Erythroblast (primary cell): ENCODE measurements around the gene RPL34.

ENCODE experiments used
- DNase-seq, 2 experiments: peaks; one replicate each; lab custom pipeline; 2025; lab: John Stamatoyannopoulos, UW
- GATA1 ChIP-seq: IDR thresholded peaks from 2 replicates; pipeline ENCODE4 v1.6.1; 2011; ENCODE audit warnings: low read depth, mild to moderate bottlenecking, control low read depth, low read length, moderate library complexity
- POLR2A ChIP-seq: IDR thresholded peaks from 2 replicates; pipeline ENCODE4 v1.6.1; 2011; ENCODE audit warnings: mild to moderate bottlenecking, low read length

Gene RPL34

DNA sequence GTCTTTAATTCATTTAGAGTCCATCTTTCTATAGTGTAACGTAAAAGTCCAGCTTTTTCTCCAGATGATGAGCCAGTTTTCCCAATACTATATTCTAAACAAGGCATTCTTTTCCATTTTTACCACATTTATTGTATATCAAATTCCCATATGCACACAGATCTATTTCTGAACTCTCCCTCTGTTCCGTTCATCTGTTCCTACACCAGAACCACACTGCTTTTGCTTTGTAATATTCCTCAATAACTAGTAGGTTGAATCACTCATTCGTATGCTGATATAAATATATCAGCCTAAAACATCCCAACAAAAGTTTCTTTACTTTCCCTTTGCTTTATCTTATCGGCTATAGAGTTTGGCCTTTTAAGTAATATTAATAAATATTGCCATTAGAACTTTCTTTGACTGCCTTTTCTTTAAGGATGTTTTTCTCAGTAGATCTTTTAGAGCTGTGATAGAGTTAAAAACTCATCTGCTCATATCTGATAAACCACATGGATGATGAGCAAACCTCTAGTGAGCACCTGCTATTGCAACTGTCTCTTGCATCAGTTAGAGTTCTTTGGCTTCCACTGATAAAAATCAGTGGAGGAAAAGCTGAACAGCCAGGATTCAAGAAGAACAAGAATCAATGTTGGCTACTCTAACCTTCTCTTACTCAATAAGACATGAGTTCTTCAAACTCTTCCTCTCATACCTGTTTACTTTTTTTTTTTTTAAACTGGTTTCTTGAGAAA lies 13.1 kb upstream of the RPL34 start:
- TF ChIP-seq GATA1 = no peak
- TF ChIP-seq POLR2A = no peak
- no peak for DNase-seq

DNA sequence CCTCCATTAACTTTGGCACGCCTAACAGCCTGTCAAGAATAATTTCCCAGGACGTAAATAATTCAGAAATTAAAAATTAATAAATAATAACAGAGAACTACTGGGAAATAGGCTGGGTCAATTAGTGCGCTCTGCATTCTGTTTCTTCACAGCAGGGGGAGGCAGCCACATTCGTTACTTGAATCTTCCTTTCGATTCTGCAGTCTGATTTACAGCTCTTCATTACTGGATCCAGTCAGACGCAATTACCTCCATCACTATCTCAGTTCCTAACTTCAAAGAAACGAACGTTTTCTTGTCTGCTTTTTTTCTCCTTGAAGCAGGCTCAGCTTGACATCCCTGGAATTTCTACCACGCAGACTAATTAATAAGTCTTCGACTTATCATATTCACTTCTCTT lies 9.0 kb upstream of the RPL34 start:
- TF ChIP-seq GATA1 (no peak), POLR2A (no peak)
- no peak for DNase-seq

DNA sequence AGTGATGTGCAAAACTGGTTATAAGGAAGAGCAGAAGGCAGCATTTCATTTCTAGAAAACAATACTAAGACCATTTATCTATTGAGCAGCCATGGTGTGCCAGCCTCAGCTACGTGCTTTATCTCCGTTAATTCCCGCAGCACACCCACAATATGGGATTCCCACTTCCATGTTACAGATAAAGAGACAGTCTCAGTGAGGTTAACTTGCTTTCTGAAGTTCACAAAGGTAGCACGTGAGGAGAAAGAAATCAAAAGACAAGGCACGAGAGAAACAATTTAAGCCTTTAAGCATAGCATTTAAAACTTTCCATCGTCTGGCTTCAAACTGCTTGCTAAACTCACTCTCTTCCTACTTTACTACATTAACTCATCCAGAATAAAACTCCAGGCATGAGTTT lies 8.0 kb upstream of the RPL34 start:
- no peak for TF ChIP-seq GATA1
- TF ChIP-seq POLR2A = no peak
- no peak for DNase-seq

DNA sequence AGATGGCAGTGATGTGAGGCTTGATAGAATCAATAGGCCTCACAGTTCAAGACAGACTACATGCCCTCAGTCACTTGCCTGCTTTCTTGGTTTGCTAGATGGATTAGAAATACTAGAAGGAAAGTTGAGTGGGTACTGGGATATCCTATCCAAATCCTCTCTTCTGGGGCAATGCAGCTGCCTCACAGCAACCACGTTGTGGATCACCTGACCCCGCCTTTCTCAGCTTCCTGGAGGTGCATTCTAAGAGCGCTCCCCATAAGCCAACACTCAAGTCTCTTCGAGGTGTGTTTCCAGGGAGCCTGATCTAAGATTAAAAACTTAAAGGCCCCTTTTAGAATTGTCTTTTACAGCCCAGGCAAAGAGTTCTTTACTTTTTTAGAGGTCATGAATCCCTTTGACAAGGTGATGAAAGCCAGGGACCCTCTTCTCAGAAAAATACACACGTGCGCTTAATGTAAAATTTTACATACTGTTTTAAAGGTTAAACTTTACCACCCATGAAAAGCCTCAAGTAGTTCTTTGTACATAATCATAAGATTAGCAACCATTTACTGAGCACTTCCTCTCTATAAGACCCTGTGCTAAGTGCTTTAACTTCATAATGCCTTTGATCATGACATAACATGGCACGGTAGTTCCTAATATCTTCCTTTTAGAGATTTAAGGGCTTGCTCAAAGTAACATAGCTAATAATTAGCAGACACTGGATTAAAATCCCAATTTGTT lies 840 bp upstream of the RPL34 start:
- DNase-seq = peak; percentile 8 to 17
- TF ChIP-seq GATA1 = no peak

DNA sequence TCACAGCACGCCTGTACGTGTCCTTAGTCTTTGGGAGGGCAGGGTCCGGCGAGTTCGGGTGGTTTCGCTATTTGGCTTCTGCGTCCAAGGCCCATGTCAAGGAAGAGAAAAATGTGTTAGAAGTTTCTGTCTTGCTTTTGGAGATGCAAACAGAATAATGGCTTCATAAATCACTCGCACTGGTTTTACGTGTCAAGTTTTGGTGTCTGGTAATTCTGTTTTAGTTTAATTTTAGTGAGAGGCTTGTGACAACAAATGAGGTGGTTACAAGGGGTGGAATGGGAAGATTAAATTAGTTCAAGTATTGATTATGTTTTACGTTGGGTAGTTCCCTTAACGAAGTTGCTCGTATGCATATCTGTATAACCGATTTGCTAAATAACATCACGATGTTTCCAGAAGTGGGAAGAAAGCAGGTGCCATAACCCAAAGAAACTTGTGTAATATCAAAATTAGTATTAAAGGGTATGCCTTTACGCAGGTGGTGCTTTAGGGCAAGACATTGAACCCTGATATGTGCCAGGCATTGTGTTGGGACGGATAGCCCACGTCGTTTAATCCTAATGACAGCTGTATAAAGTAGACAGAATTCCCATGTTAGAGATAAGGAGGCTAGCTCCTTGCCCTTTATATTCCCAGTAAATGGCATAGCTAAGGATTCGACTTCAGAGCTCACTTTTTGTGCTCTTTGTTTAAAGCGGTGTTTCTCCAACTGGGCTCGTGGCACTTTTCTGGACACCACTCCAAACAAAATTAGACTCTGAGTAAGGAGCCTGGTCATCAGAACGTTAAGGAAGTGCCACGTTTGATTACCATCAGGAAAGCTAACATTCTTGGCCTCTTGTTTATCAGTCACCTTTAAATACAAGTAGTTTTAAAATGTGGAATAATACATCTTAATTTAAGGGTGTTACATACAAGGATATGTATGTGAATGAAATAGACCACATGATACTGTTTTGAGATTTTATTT lies 843 bp downstream of the RPL34 start:
- peak; percentile 13 to 46 for DNase-seq
- TF ChIP-seq GATA1 (no peak), POLR2A (no peak)

DNA sequence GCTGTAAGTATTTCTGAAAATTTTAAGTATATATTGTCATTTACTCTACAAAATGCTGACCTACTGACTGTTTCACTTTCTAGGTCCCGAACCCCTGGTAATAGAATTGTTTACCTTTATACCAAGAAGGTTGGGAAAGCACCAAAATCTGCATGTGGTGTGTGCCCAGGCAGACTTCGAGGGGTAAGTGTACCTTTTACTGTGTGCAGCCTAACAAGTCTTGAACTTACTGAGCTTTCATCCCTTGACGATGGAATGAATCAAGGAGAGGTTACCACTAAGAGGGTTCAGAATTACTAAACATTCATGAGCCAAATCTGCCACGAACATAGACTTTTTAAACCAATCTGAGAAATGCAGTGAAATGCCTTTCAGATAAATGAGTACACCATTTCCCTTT lies 1.6 kb downstream of the RPL34 start:
- no peak for TF ChIP-seq POLR2A
- no peak for TF ChIP-seq GATA1
- DNase-seq = peak in 1 of 2 experiments; percentile 11

DNA sequence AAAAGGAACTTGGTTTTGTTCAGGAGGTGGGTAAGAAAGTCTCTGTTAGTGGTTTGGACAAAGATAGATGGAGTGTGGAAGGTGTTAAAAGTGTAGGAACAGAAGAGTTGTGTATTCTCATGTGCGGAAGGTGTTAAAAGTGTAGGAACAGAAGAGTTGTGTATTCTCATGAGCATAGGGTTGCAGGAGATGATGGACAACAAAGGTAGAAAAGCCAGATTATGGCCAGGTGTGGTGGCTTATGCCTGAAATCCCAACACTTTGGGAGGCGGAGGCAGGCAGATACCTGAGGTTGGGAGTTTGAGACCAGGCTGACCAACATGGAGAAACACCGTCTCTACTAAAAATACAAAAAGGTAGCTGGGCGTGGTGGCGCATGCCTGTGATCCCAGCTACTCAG lies 2.5 kb downstream of the RPL34 start:
- DNase-seq = no peak
- no peak for TF ChIP-seq GATA1

DNA sequence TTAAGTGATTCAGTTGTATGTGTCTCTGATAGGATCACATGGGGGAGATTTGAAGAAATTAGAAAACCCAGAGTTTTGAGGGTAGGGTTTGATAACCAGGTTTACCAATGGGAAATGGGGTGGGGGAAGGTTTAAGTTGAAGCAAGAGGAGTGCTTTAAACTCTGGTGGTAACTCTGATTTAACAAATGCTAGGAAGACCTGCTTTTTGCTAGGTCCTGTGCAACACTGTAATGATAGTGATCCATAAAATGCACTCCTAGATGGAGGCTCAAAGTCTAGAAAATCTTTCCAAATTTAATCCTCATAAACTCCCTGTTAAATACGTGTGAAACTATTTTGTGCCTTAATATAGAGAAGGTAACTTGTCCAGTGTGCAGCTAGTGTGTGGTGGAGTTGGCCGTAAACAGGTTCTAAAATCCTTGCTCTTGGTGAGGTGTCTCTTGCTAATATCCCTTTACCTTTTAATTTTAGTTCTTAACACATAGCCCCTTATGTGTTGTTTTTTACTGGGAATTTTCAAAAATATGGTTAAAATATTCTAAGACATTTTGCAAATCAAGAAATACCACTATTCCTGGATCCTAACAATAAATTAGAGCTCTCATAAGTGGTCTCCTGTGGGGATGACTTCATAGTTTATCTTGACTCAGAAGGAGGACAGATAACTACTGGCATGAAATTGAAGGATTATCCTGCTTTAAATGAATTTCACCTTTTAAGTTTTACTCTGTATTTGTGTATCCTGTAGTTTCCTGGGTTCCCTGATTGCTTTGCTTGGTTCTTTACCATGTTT lies 4.1 kb downstream of the RPL34 start:
- TF ChIP-seq POLR2A = no peak
- TF ChIP-seq GATA1 = no peak
- DNase-seq = no peak

DNA sequence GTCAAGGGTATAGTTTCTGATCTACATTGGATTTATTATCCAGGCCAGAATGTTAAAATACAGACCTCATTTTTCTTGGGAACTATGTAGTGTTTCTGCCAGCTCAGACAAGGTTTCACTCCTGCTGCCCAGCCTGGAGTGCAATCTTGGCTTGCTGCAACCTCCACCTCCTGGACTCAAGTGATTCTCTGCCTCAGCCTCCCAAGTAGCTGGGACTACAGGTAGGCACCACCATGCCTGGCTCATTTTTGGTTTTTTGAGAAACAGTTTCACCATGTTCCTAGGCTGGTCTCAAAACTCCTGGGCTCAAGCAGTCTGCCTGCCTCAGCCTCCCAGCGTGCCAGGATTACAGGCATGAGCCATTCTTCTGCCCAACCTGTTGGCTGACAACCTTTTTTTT lies 5.7 kb downstream of the RPL34 start:
- TF ChIP-seq GATA1 (no peak), POLR2A (no peak)
- DNase-seq = no peak

DNA sequence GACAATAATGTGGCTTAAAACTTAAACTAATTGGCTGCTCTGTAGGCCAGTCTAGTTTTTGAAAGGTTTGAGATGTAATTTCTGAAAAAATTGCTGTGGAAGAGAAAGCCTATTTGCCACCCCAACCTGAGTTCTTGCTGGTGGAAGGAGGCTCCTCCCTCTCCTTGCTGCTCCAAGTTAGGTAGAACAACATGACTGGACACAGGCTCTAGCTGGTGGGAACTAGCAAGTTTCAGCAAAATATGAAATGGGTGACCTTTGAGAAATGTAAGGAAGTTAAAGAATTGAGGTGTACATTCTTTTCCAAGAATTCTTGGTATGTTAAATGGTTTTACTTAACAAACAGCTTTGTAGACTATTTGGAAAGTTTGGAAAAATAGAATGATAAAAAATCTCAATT lies 8.0 kb downstream of the RPL34 start:
- TF ChIP-seq GATA1 = no peak
- TF ChIP-seq POLR2A = no peak
- no peak for DNase-seq

DNA sequence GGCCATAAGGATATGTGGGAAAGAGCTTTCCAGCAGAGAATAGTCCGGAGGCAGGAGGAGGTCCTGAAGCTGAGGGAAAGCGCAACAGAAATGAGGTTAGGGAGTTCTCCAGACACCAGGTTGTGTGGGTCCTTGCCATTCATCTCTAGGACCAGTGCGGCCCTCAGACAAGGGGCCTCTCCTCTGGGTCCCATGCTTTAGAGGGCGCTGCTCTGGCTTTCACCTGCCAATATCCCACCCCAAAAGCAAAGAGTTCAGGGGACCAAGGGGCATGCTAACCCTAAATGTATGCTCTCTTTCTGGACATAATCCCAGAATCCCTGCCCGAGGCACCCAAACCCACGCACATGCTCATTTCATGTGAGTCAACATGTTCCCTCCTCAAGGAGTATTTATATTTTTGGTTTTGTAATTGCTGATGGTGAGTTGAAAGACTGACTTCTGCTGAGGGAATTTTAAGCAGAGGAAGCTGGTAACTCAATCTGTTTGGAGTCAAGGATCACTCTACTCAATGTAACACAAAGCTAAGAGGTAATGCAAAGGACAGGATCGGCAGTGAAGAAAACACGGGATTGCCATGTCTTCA lies 14.8 kb downstream of the RPL34 start:
- TF ChIP-seq POLR2A (no peak), GATA1 (no peak)
- no peak for DNase-seq

DNA sequence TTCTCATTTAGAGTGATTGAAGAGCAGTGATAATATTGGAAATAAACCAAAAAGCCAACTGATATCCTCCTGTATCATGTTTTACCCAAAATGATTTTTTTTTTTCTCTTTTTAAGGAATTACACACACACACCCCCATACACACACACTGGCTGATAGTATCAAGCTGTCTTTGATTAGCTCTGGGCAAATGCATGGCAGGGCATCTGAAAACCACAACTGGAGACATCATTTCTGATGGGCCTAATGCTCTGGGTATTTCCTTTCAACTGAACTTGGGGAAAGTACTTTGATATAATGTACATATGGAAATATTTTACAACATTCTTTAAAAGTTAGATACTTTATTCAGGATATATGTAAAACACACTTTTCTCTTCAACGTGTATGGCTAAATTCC lies 15.9 kb downstream of the RPL34 start:
- TF ChIP-seq GATA1 = no peak
- TF ChIP-seq POLR2A = no peak
- no peak for DNase-seq

DNA sequence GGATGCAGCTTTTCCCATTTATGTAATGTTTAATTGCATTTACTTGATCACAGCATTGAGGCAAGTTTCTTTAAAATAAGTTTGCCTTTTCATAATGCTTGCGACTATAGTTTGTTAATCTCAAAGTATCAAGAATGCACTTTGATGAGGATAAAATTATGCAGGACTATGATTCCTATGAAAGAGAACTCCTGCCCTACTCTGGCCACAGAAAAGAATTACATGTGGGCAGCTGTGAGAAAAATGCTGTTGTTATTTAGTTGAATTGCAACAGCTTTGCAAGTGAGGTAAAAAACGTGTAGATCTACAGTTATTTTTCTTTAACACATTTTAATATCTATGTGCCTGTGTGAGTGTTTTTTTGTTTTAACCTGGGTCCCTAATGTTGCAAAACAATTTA lies 17.5 kb downstream of the RPL34 start:
- no peak for DNase-seq
- TF ChIP-seq GATA1 = no peak
- no peak for TF ChIP-seq POLR2A
